HEK293T (cell line): ENCODE data around the gene FHIT.

ENCODE experiments used
- BHLHE40 ChIP-seq: fragments of 450-650 bp; IDR thresholded peaks from 2 replicates; pipeline ENCODE4 v1.6.1; 2016; ENCODE audit warnings: mild to moderate bottlenecking, moderate library complexity, borderline replicate concordance
- FOXA1 ChIP-seq: fragments of 450-650 bp; IDR thresholded peaks from 2 replicates; pipeline ENCODE4 v1.6.1; 2016; ENCODE audit warnings: mild to moderate bottlenecking
- FOXK2 ChIP-seq: fragments of 450-650 bp; IDR thresholded peaks from 2 replicates; pipeline ENCODE4 v1.6.1; 2016; ENCODE audit warnings: mild to moderate bottlenecking
- HDGF ChIP-seq: fragments of 450-650 bp; IDR thresholded peaks from 2 replicates; pipeline ENCODE4 v1.6.1; 2017; ENCODE audit warnings: antibody characterized with exemption, borderline replicate concordance
- SP1 ChIP-seq: fragments of 450-650 bp; IDR thresholded peaks from 2 replicates; pipeline ENCODE4 v1.6.1; 2017

DNA sequence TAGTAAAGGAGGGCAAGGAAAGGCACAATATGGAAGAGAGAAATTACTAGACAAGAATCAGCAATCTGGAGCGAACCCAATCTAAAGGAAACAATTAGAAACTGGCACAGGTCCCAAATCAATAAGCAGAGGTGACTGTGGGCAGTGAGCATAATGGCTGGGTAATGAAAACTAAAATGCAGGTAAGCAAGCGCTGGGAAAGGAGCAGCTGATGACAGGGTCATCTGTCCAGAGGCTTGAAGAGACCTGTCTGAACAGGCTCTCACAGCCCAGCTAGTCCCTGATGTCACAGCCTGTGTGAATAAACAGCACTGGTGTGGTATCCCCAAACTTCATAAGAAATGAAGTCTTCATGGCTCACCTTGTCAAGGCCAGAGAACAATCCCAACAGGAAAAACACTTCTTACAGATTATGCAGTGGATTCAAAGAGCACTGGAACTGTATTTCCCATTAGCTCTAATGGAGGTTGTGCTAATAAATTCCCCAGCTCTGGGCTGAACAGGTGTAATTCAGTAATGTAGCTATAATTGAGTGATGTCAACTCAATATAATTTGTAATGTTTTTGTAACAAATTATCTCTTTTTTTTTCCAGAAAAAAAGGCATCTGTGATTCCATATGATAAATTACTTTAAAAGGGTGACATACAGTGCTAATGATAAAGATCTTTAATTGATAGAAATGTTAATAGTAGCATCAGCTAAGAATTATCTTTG lies 197.3 kb downstream of the FHIT start:
- TF ChIP-seq BHLHE40, result no peak
- no peak for TF ChIP-seq FOXK2
- no peak for TF ChIP-seq HDGF
- TF ChIP-seq FOXA1, result no peak
- TF ChIP-seq SP1, result no peak
